Measurements from ENCODE around the gene NFKBIA.

GRCh38 chr14:35374263-35374712 is 30.3 kb downstream of the NFKBIA start:
- TF ChIP-seq CTCF (IDR thresholded peaks at IDR 0.05) (no peak), POLR2AphosphoS5 (IDR thresholded peaks at IDR 0.05) (peak; percentile 33 to 71 (median 48))

All from sigmoid colon (tissue), 4 donors.